Activated CD8-positive, alpha-beta T cell treated with anti-CD3 and anti-CD28 coated beads, Interleukin-2, amount 10 ng/mL, durations not matched to agents 7 days and 5 days (primary cell): ENCODE results near the gene LMOD1. TPM values are rescaled to one million over a fixed set of nuclear protein-coding genes. Genes with fewer than 3 reads are reported as not detected.
"Not testable (repeated sequence)": the region's sequence is repeated elsewhere in the genome, so short reads cannot be mapped to it uniquely, and the experiment has no call there.

Experiments
- ATAC-seq: fragments of 150-1000 bp; cut with Tn5 transposase; one replicate; pipeline ENCODE4 v1.10.0; 2021; ENCODE audit warnings: moderate library complexity
- CTCF ChIA-PET: fragments of 350-600 bp; sonication (Branson Sonifier 250); formaldehyde crosslinking; loops from one replicate; lab custom pipeline; 2021; ENCODE audit warnings: antibody characterized with exemption; lab: Charles Lee
- POLR2A ChIA-PET: fragments of 350-600 bp; sonication (Branson Sonifier 250); formaldehyde crosslinking; loops from one replicate; lab custom pipeline; 2021; ENCODE audit warnings: antibody characterized with exemption; lab: Charles Lee
- DNase-seq: peaks from one replicate; pipeline ENCODE4 v3.0.0-alpha.2; 2020
- H3K27ac Mint-ChIP-seq: one replicate; pipeline ENCODE4 v1.8.0; 2021; ENCODE audit warnings: mild to moderate bottlenecking, mixed read lengths
- H3K27me3 Mint-ChIP-seq: one replicate; pipeline ENCODE4 v1.8.0; 2021; ENCODE audit warnings: low read depth, mixed read lengths
- H3K36me3 Mint-ChIP-seq: one replicate; pipeline ENCODE4 v1.8.0; 2021; ENCODE audit warnings: low read depth, mixed read lengths
- H3K4me1 Mint-ChIP-seq: one replicate; pipeline ENCODE4 v1.8.0; 2021; ENCODE audit warnings: low read depth, mixed read lengths
- H3K4me3 Mint-ChIP-seq: one replicate; pipeline ENCODE4 v1.8.0; 2021; ENCODE audit warnings: mild to moderate bottlenecking, mixed read lengths
- H3K9me3 Mint-ChIP-seq: one replicate; pipeline ENCODE4 v1.8.0; 2022; ENCODE audit warnings: mixed read lengths; ENCODE audit not compliant: insufficient read depth
- total RNA-seq, 2 experiments: library from RNA; stranded (reverse); gene quantifications; one replicate each; pipeline ENCODE4 v1.2.3, GENCODE V29; 2021

Gene LMOD1
- total RNA-seq, 2 experiments from 2014 or later, result not detected

DNA sequence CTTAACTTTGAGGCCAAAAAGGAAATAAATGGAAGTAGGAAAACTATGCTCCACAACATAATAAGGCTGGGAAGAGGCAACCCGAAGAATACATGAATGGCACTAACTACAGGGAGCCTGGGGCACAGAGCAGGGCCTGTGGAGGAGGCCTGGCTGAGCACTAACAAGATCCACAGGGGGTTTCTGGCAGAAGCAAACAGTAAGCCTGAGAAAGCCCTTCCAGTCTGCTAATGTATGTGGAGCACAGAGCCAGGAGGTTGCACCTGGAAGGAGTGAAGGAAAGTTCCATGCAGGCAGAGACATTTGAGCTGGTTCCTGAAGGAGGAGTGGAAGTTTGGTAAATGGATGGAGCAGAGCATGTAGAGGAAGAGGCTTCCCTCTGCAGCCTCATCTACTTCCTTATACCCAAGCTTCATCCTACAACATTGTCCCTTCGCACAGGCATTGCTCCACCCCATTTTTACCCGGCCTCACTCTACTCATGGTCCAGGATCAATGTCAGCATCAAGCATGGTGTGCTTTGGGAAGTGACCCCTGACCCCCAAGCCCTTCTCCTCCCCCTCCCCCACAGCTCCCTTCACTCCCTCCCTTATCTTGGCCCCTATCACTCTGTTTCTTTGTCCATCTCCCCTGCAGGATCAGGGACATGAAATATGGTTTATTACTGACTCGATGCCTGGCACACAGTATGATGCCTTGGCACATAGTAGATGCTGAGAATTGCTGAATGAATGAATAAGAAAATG is 34.3 kb downstream of the LMOD1 start:
- ChIA-PET CTCF (interaction anchor here (2.9 kb wide), 1 partner anchor 16 kb away, joined by 13 read pairs; no protein-coding TSS in a partner anchor), POLR2A (no interaction called here)
- Mint-ChIP-seq H3K27ac (no peak overlapping the region), H3K9me3 (no peaks in the 10 kb centered on the region), H3K27me3 (peaks cover 29% of the 10 kb centered on the region), H3K4me3 (no peak overlapping the region), H3K4me1 (peaks cover 2% of the 10 kb centered on the region), H3K36me3 (no peaks in the 10 kb centered on the region)
- DNase-seq (no peak), ATAC-seq (no peak)

DNA sequence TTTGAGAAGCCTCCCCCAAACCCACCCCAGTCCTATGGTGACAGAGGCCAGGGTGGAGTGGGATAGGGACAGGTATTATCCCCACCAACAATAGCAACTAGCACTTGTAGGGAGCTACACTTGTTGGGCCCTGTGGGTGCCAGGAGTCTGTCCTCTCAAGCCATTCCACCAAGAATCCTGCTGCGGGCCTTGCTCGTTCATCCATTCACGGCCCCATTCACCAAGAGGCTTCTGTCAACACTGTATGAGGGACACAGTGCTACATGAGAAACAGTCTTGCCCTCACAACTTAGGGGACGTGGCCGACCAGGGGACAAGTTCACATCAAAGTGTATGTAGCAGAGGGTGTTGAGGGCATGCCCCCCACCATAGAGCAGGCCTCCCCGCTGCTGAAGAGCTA is 38.7 kb downstream of the LMOD1 start:
- H3K36me3 Mint-ChIP-seq, result no peaks in the 10 kb centered on the region
- H3K4me3 Mint-ChIP-seq, result no peak overlapping the region
- peaks cover 15% of the 10 kb centered on the region for H3K27me3 Mint-ChIP-seq
- POLR2A ChIA-PET, result no interaction called here
- H3K4me1 Mint-ChIP-seq, result peaks cover 13% of the 10 kb centered on the region
- ATAC-seq, result no peak
- CTCF ChIA-PET, result interaction anchor here (1.3 to 6.0 kb wide), 2 partner anchors 11 to 66 kb away, joined by 5 to 41 read pairs; no protein-coding TSS in a partner anchor
- DNase-seq, result no peak
- H3K9me3 Mint-ChIP-seq, result no peaks in the 10 kb centered on the region
- H3K27ac Mint-ChIP-seq, result no peak overlapping the region

DNA sequence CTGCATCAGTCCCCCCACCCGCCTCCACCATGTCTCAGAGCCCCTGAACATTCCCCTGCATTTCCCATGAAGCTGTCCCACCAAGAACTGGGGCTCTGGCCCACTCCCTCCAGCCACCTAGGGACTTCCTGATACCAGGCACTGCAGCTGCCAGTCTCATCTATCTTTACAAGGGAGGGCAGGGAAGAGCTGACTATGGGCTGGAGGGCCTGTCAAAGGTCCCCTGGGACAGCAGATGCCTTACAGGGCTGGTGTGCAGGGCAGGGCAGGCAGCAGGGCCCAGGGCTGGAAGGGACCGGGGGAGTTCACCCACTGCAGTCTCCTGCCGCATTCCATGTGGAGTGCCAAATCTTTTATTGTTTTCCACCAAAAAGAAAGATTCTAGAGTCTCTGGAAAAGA is 40.0 kb downstream of the LMOD1 start:
- H3K27me3 Mint-ChIP-seq, result peaks cover 15% of the 10 kb centered on the region
- no peak overlapping the region for H3K4me3 Mint-ChIP-seq
- H3K27ac Mint-ChIP-seq, result peak overlapping the region; percentile 16
- CTCF ChIA-PET, result interaction anchor here (1.2 to 6.0 kb wide), 3 partner anchors 10 to 68 kb away, joined by 3 to 41 read pairs (median 5); no protein-coding TSS in a partner anchor
- no peaks in the 10 kb centered on the region for H3K9me3 Mint-ChIP-seq
- peaks cover 13% of the 10 kb centered on the region for H3K4me1 Mint-ChIP-seq
- POLR2A ChIA-PET, result interaction anchor here (0.6 kb wide), 2 partner anchors 39 to 45 kb away, joined by 3 read pairs; no protein-coding TSS in a partner anchor
- no peak for ATAC-seq
- DNase-seq, result no peak
- H3K36me3 Mint-ChIP-seq, result no peaks in the 10 kb centered on the region

- peaks cover 10% of the 10 kb centered on the region for H3K27me3 Mint-ChIP-seq
- H3K4me3 Mint-ChIP-seq, result no peak overlapping the region
- POLR2A ChIA-PET, result no interaction called here
- H3K27ac Mint-ChIP-seq, result no peak overlapping the region
- peaks cover 13% of the 10 kb centered on the region for H3K4me1 Mint-ChIP-seq
- ATAC-seq (peak; percentile 64), DNase-seq (peak; percentile 49)
- CTCF ChIA-PET, result interaction anchor here (6.0 kb wide), 1 partner anchor 9 kb away, joined by 41 read pairs; no protein-coding TSS in a partner anchor
- no peaks in the 10 kb centered on the region for H3K9me3 Mint-ChIP-seq
- H3K36me3 Mint-ChIP-seq, result no peaks in the 10 kb centered on the region
Measured at GRCh38 chr1:201905234-201905890, 41.0 kb downstream of the LMOD1 start.

GRCh38 chr1:201904579-201904978 is 41.8 kb downstream of the LMOD1 start:
- ATAC-seq (no peak), DNase-seq (no peak)
- H3K4me3 Mint-ChIP-seq, result no peak overlapping the region
- no peak overlapping the region for H3K27ac Mint-ChIP-seq
- no peaks in the 10 kb centered on the region for H3K36me3 Mint-ChIP-seq
- ChIA-PET CTCF (interaction anchor here (6.0 kb wide), 1 partner anchor 8 kb away, joined by 41 read pairs; no protein-coding TSS in a partner anchor), POLR2A (no interaction called here)
- H3K9me3 Mint-ChIP-seq, result no peaks in the 10 kb centered on the region
- peaks cover 7% of the 10 kb centered on the region for H3K27me3 Mint-ChIP-seq
- peaks cover 13% of the 10 kb centered on the region for H3K4me1 Mint-ChIP-seq

- no peak for ATAC-seq
- no peak overlapping the region for H3K27ac Mint-ChIP-seq
- DNase-seq, result no peak
- ChIA-PET CTCF (interaction anchor here (0.8 to 1.2 kb wide), 2 partner anchors 8 to 61 kb away, joined by 3 read pairs; no protein-coding TSS in a partner anchor), POLR2A (interaction anchor here (0.6 kb wide), 1 partner anchor 348 kb away, joined by 3 read pairs; no protein-coding TSS in a partner anchor)
- H3K36me3 Mint-ChIP-seq, result no peaks in the 10 kb centered on the region
- peaks cover 4% of the 10 kb centered on the region for H3K27me3 Mint-ChIP-seq
- H3K9me3 Mint-ChIP-seq, result no peaks in the 10 kb centered on the region
- H3K4me3 Mint-ChIP-seq, result no peak overlapping the region
- H3K4me1 Mint-ChIP-seq, result peaks cover 13% of the 10 kb centered on the region
Measured at GRCh38 chr1:201903135-201903534, 43.2 kb downstream of the LMOD1 start.

GRCh38 chr1:201902198-201902597 is 44.1 kb downstream of the LMOD1 start:
- ChIA-PET POLR2A (interaction anchor here (0.6 kb wide), 1 partner anchor 349 kb away, joined by 3 read pairs; no protein-coding TSS in a partner anchor), CTCF (no interaction called here)
- DNase-seq (no peak), ATAC-seq (no peak)
- no peaks in the 10 kb centered on the region for H3K9me3 Mint-ChIP-seq
- H3K36me3 Mint-ChIP-seq, result no peaks in the 10 kb centered on the region
- H3K27ac Mint-ChIP-seq, result no peak overlapping the region
- H3K4me3 Mint-ChIP-seq, result no peak overlapping the region
- H3K4me1 Mint-ChIP-seq, result peaks cover 17% of the 10 kb centered on the region
- H3K27me3 Mint-ChIP-seq, result peaks cover 4% of the 10 kb centered on the region

GRCh38 chr1:201901036-201901435 is 45.3 kb downstream of the LMOD1 start:
- H3K4me1 Mint-ChIP-seq, result peaks cover 24% of the 10 kb centered on the region
- H3K27ac Mint-ChIP-seq, POLR2A ChIA-PET, DNase-seq, H3K27me3 Mint-ChIP-seq, H3K9me3 Mint-ChIP-seq, ATAC-seq, H3K36me3 Mint-ChIP-seq, H3K4me3 Mint-ChIP-seq: not testable (repeated sequence)
- CTCF ChIA-PET, result interaction anchor here (0.6 to 1.3 kb wide), 2 partner anchors 23 to 72 kb away, joined by 3 read pairs; no protein-coding TSS in a partner anchor

DNA sequence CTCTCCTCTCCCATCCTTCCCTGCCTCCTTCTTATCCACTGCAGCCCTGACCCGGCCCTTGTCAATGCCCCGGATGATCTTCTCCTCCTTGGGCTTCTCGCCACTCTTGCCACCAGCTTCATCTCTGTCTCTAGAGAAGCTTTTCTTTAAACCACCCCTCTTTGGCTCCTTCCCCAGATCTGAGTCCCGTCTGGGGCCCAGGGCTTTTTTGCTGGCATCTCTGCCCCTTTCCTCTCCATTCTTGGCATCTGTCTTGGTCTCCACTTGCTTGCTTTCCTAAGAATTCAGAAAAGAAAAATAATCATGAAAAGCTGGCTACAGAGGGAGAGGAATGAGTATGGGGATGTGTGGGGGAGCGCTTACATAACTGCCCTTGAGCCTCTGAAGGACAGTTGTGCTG is 45.9 kb downstream of the LMOD1 start:
- ATAC-seq, result no peak
- POLR2A ChIA-PET, result no interaction called here
- no peak overlapping the region for H3K27ac Mint-ChIP-seq

DNA sequence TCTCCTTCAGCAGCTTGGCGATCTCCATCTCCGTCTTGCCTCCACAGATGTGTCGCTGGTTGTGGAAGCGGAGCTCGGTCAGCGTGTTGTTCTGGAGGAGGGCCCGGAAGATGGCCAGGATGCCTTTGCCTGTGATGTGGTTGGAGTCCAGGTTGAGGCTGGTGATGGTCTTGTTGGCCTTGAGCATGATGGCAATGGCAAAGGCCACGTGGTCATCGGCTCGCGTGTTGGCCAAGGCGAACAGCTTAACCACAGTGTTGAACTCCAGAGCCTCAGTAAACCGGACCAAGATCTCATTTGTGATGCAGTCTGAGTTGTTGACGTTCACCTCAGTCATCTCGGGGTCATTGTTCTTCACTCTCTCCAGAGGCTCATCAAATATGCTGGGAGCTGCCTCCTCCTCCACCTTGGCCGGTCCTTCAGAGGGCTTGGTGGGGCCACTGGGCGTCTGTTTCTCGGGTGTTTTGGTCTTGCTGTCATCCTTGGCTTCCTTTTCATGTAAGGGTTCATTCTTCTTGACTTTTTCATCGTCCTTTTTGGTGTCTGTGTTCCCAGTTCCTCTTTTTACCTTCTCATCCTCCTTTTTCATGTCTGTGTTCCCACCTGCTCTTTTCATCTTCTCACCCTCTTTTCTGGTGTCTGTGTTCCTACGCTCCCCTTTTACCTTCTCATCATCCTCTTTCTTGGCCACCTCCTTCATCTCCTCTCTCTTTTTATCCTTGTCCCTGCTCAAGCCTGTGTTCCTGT is 46.5 kb downstream of the LMOD1 start:
- no peak for DNase-seq
- H3K36me3 Mint-ChIP-seq, result no peaks in the 10 kb centered on the region
- peaks cover 4% of the 10 kb centered on the region for H3K27me3 Mint-ChIP-seq
- H3K4me3 Mint-ChIP-seq, result no peak overlapping the region
- ATAC-seq, result no peak
- no peak overlapping the region for H3K27ac Mint-ChIP-seq
- ChIA-PET CTCF (interaction anchor here (7.0 kb wide), 1 partner anchor 73 kb away, joined by 145 read pairs; no protein-coding TSS in a partner anchor), POLR2A (no interaction called here)
- H3K4me1 Mint-ChIP-seq, result peaks cover 24% of the 10 kb centered on the region
- H3K9me3 Mint-ChIP-seq, result no peaks in the 10 kb centered on the region

More for the DNA sequence above, 45.9 kb downstream of the LMOD1 start:
- H3K4me1 Mint-ChIP-seq, result peaks cover 23% of the 10 kb centered on the region
- H3K9me3 Mint-ChIP-seq, result no peaks in the 10 kb centered on the region
- CTCF ChIA-PET, result interaction anchor here (0.6 kb wide), 1 partner anchor 22 kb away, joined by 3 read pairs; no protein-coding TSS in a partner anchor
- no peak for DNase-seq
- H3K36me3 Mint-ChIP-seq, result no peaks in the 10 kb centered on the region
- H3K4me3 Mint-ChIP-seq, result no peak overlapping the region
- peaks cover 4% of the 10 kb centered on the region for H3K27me3 Mint-ChIP-seq

GRCh38 chr1:201898992-201899391 is 47.4 kb downstream of the LMOD1 start:
- Mint-ChIP-seq H3K27me3 (peaks cover 6% of the 10 kb centered on the region), H3K9me3 (no peaks in the 10 kb centered on the region), H3K4me3 (no peak overlapping the region), H3K27ac (no peak overlapping the region), H3K36me3 (no peaks in the 10 kb centered on the region), H3K4me1 (peaks cover 28% of the 10 kb centered on the region)
- no peak for ATAC-seq
- no peak for DNase-seq
- POLR2A ChIA-PET, result no interaction called here
- CTCF ChIA-PET, result interaction anchor here (0.9 to 7.0 kb wide), 2 partner anchors 70 to 74 kb away, joined by 3 to 145 read pairs; no protein-coding TSS in a partner anchor
